Right lobe of liver (tissue), 6 donors: ENCODE measurements around the gene FNIP2. TPM values are rescaled to one million over a fixed set of nuclear protein-coding genes. Genes with fewer than 3 reads are reported as not detected.

Source experiments
- ATAC-seq, 4 donors: fragments of 200-7000 bp; cut with Tn5 transposase; one replicate each; pipeline ENCODE4 v1.9.1; 2020; ENCODE audit warnings: mild to moderate bottlenecking in 4 of 4, moderate library complexity in 4 of 4
- DNase-seq, 3 donors: peaks; one replicate each; pipeline ENCODE4 v3.0.0-alpha.2; 2020
- H3K27ac ChIP-seq, 3 donors: fragments of 200-600 bp; one replicate each; pipeline ENCODE4 v1.8.0; 2022
- H3K27me3 ChIP-seq, 2 donors: fragments of 200-600 bp; one replicate each; pipeline ENCODE4 v1.8.0; 2022
- H3K36me3 ChIP-seq, 4 donors: fragments of 200-600 bp; sonication (generic) in 1 of 4; one replicate each; pipeline versions ENCODE4 v1.5.1 to v1.8.0; 2017 to 2022; ENCODE audit warnings: control low read depth in 1 of 4
- H3K4me1 ChIP-seq, 4 donors: fragments of 200-600 bp; sonication (generic) in 1 of 4; one replicate each; pipeline versions ENCODE4 v1.5.1 to v1.8.0; 2017 to 2022; ENCODE audit warnings: control low read depth in 1 of 4
- H3K4me3 ChIP-seq, 3 donors: fragments of 200-600 bp; one replicate each; pipeline ENCODE4 v1.8.0; 2022
- H3K9me3 ChIP-seq, 4 donors: fragments of 200-600 bp; sonication (generic) in 1 of 4; one replicate each; pipeline versions ENCODE4 v1.5.1 to v1.8.0; 2017 to 2022; ENCODE audit warnings: control low read depth in 1 of 4
- POLR2A ChIP-seq: fragments of 450-650 bp; IDR thresholded peaks from one replicate; pipeline ENCODE4 v1.6.1; 2017; ENCODE audit warnings: antibody characterized with exemption, mild to moderate bottlenecking
- WGBS: methylation state at CpG from one replicate; pipeline ENCODE4 v1.1.6; 2018; ENCODE audit warnings: low coverage, low lambda C conversion rate; ENCODE audit not compliant: insufficient coverage; ENCODE audit errors: missing lambda C conversion rate; 5-methylcytosine and 5-hydroxymethylcytosine counted together
- intact Hi-C, 2 donors: fragments of 100-400 bp; cut with DNase I; formaldehyde crosslinking; loops; one replicate each; pipeline versions ENCODE4 v1.11.2 to v1.14.1; 2022
- total RNA-seq, 6 experiments: library from RNA; depleted of rRNA in 2 of 6; stranded (reverse); fragments of >200 nt in 2 of 6; fragmentation: NEBNext Ultra II Directional in 3 of 6; extraction: Animal tissue kit (Norgen Biotek cat#: 25700) in 3 of 6; gene quantifications; one replicate each; pipeline versions ENCODE4 v1.1.0 to v1.2.4, GENCODE V29; 2016 to 2023
- TF ChIP-seq, protein P1 (sequence below), 4 donors: fragments of 200-600 bp in 3 of 4; fragments of 450-650 bp in 1 of 4; IDR thresholded peaks; one replicate each; pipeline versions ENCODE4 v1.5.1 to v1.8.0; 2016 to 2022; ENCODE audit warnings: antibody characterized with exemption in 4 of 4, mild to moderate bottlenecking in 2 of 4
- donor health status: DM: no; HTN: yes; CAD: no.
- donor health status: DM: no; HTN: no; CAD: no.
- donor health status: DM: no; HTN: no; CAD: no.
- donor health status: DM: no; HTN: yes; CAD: no.
- donor health status: DM: no; HTN: yes; CAD: no.

FNIP2 gene
- total RNA-seq, 6 experiments from 2014 or later, result 34.2 to 67.4 (median 37.8) TPM

DNA sequence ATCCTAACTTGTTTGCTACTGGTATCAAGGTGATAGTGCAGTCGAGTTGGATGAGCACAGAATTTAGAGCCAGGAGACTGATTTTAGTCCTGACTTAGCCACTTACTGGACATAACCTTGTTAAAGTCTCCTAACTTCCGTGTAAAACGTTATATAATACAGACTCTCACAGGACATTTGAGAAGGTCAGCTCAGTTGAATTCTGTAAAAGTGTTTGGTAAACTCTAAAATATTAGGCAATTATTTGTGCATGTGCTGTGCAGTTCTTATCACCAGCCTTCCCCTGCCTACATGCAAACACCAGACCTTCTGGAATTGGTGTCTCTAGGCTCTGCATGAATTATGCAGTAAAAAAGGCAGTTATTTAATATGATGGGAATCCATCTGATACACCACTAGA, 45.4 kb downstream of the FNIP2 start:
- no peaks in the 10 kb centered on the region for H3K27me3 ChIP-seq
- no peak for TF ChIP-seq POLR2A
- TF ChIP-seq, protein P1, sequence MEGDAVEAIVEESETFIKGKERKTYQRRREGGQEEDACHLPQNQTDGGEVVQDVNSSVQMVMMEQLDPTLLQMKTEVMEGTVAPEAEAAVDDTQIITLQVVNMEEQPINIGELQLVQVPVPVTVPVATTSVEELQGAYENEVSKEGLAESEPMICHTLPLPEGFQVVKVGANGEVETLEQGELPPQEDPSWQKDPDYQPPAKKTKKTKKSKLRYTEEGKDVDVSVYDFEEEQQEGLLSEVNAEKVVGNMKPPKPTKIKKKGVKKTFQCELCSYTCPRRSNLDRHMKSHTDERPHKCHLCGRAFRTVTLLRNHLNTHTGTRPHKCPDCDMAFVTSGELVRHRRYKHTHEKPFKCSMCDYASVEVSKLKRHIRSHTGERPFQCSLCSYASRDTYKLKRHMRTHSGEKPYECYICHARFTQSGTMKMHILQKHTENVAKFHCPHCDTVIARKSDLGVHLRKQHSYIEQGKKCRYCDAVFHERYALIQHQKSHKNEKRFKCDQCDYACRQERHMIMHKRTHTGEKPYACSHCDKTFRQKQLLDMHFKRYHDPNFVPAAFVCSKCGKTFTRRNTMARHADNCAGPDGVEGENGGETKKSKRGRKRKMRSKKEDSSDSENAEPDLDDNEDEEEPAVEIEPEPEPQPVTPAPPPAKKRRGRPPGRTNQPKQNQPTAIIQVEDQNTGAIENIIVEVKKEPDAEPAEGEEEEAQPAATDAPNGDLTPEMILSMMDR (IDR thresholded peaks at IDR 0.05), result no peak
- H3K27ac ChIP-seq, result peak overlapping the region; percentile 20 to 72 (median 48)

DNA sequence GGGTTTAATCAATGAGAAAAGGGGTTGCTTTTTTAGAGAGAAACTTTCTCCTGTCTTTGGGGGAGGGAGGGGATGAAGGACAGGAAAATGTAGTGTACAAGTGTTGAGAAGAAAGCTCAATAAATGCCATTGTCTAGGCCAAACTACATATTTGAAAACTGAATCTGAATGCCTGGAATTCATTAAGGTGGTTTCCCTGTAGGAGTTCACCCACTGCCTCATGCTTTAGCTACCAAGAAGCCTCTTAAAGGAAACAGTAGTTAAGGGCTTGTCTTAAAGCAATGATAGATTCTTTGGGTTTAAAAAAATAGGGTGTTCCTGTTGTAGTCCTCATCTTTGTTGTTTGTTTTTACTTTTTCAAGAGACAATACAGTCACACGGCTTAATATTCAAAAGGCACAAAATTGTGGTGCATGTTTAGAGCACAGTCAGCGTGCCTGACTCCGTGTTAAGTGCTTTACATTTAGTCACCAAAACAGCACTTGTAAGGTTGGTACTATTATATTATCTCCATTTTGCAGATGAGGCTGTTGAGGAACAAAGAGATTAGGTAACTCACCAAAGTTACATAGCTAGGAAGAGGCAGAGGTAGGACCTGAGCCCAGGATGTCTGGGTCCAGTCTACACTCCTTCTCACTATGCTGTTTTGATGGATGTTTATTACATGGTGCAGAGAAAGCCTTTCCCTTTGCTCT, 46.0 kb downstream of the FNIP2 start:
- Histone ChIP-seq H3K27me3 (no peaks in the 10 kb centered on the region), H3K4me1 (peaks cover 0 to 72% (median 25%) of the 10 kb centered on the region in 4 donors), H3K36me3 (no peaks in the 10 kb centered on the region), H3K9me3 (no peaks in the 10 kb centered on the region), H3K4me3 (no peak overlapping the region), H3K27ac (peak overlapping the region; percentile 20 to 72 (median 48))
- TF ChIP-seq POLR2A, result no peak
- TF ChIP-seq, protein P1 (IDR thresholded peaks at IDR 0.05), result no peak
- WGBS, result 77% methylated on average over 3 of the region's 3 CpGs
- ATAC-seq (peak in 1 of 4 donors; percentile 3), DNase-seq (no peak)
- intact Hi-C loops, result no loop called here

More for the DNA sequence above, 45.4 kb downstream of the FNIP2 start:
- H3K36me3 ChIP-seq, result no peaks in the 10 kb centered on the region
- intact Hi-C loops, result no loop called here
- 10% methylated on average over 3 of the region's 3 CpGs for WGBS
- H3K9me3 ChIP-seq, result no peaks in the 10 kb centered on the region
- H3K4me1 ChIP-seq, result peaks cover 0 to 72% (median 24%) of the 10 kb centered on the region in 4 donors
- DNase-seq (no peak), ATAC-seq (peak; percentile 57 to 87 (median 80))
- no peak overlapping the region for H3K4me3 ChIP-seq

DNA sequence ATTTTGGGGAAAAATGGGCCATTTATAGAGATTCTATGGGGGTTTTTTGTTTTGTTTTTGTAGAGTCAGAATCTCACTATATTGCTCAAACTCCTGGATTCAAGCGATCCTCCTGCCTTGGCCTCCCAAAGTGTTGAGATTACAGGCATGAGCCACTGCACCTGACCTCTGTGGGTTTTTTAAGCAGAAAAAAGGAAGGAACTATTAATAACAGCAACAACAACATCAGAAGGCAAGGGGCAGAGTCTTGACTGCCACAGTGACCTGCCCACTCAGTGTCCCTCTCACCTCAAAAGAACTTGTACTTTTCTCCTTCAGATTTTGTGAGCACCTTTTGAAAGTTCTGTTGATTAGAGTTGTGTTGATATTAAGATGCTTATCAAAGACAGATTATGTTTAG, 48.1 kb downstream of the FNIP2 start:
- H3K27ac ChIP-seq, result peak overlapping the region; percentile 8 to 56 (median 49)
- ATAC-seq, result no peak

DNA sequence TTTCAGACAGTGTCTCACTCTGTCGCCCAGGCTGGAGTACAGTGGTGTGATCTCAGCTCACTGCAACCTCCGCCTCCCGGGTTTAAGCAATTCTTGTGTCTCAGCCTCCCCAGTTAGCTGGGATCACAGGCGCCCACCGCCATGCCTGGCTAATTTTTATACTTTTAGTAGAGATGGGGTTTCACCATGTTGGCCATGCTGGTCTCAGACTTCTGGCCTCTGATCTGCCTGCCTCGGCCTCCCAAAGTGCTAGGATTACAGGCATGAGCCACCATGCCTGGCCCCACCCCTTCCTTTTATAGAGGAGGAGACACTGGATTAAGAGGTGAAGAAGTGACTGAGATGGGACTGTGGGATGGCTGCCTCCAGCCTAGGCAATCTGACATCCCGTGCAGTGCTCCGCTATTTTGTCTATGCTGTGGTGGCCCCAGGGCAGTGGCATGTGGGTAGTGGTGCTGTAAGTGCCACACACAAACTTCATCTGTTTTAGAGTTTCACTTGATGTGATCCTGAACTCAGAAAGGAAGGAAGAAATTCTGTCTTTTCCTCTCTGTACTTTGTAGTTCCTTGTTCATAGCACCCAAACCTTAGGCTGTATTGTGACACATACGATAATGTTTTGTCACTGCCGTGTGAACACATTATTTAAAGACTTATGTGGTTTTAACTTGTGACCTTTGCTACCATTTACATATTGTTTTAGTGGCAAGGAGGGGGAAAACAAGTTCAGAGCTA, 48.9 kb downstream of the FNIP2 start:
- Histone ChIP-seq H3K4me3 (no peak overlapping the region), H3K27ac (peak overlapping the region; percentile 8 to 56 (median 49)), H3K9me3 (no peaks in the 10 kb centered on the region), H3K4me1 (peaks cover 0 to 69% (median 35%) of the 10 kb centered on the region in 4 donors), H3K36me3 (no peaks in the 10 kb centered on the region), H3K27me3 (no peaks in the 10 kb centered on the region)
- intact Hi-C loops, result no loop called here
- TF ChIP-seq, protein P1 (IDR thresholded peaks at IDR 0.05), result no peak
- TF ChIP-seq POLR2A, result no peak
- ATAC-seq, result peak in 1 of 4 donors; percentile 2
- WGBS, result 73% methylated on average over 8 of the region's 10 CpGs
- no peak for DNase-seq

More for the DNA sequence above, 48.1 kb downstream of the FNIP2 start:
- intact Hi-C loops, result no loop called here
- peaks cover 0 to 73% (median 35%) of the 10 kb centered on the region in 4 donors for H3K4me1 ChIP-seq
- no peaks in the 10 kb centered on the region for H3K9me3 ChIP-seq
- 71% methylated on average over 1 of the region's 1 CpG for WGBS
- no peaks in the 10 kb centered on the region for H3K27me3 ChIP-seq
- no peaks in the 10 kb centered on the region for H3K36me3 ChIP-seq
- DNase-seq, result no peak
- no peak overlapping the region for H3K4me3 ChIP-seq
- no peak for TF ChIP-seq POLR2A
- TF ChIP-seq, protein P1 (IDR thresholded peaks at IDR 0.05), result no peak
